K562 (cell line): Measurements from ENCODE around the gene EML3. TPM values are rescaled to one million over a fixed set of nuclear protein-coding genes. Genes with fewer than 3 reads are reported as not detected.

Experiments
- CBFA2T3 ChIP-seq: fragments of 450-650 bp; IDR thresholded peaks from 2 replicates; pipeline ENCODE4 v1.6.1; 2017
- CBX5 ChIP-seq: IDR thresholded peaks from 2 replicates; pipeline ENCODE4 v1.6.1; 2014; ENCODE audit warnings: low read depth, borderline replicate concordance
- CCAR2 ChIP-seq: fragments of 200-400 bp; formaldehyde crosslinking; IDR thresholded peaks from 2 replicates; pipeline ENCODE4 v1.6.1; 2017; ENCODE audit warnings: mild to moderate bottlenecking, low read depth, low read length
- CHCHD3 ChIP-seq: fragments of 250-450 bp; sonication (Bioruptor Pico); IDR thresholded peaks from 2 replicates; pipeline ENCODE4 v2.1.2; 2022; ENCODE audit warnings: mild to moderate bottlenecking
- CHD2 ChIP-seq: IDR thresholded peaks from 2 replicates; pipeline ENCODE4 v1.6.1; 2011; ENCODE audit warnings: low read depth, low read length
- CREBBP ChIP-seq: IDR thresholded peaks from one replicate; pipeline ENCODE4 v1.6.1; 2012; ENCODE audit warnings: low read depth, mild to moderate bottlenecking, control low read depth, inconsistent platforms, low read length
- ETV5 ChIP-seq: sonication (generic); formaldehyde crosslinking; IDR thresholded peaks from 2 replicates; pipeline ENCODE4 v1.4.0; 2020; ENCODE audit warnings: low read depth, mild to moderate bottlenecking, missing genetic modification reagents
- EZH2 ChIP-seq: IDR thresholded peaks from 2 replicates; pipeline ENCODE4 v1.6.1; 2012; ENCODE audit warnings: low read depth, mild to moderate bottlenecking, inconsistent platforms, low read length, borderline replicate concordance
- FOXJ3 ChIP-seq: sonication (generic); formaldehyde crosslinking; IDR thresholded peaks from 2 replicates; pipeline ENCODE4 v1.4.0; 2020; ENCODE audit warnings: mild to moderate bottlenecking, missing genetic modification reagents
- FOXK1 ChIP-seq: sonication (generic); formaldehyde crosslinking; IDR thresholded peaks from 2 replicates; pipeline ENCODE4 v1.8.0; 2022; ENCODE audit warnings: missing genetic modification reagents, mild to moderate bottlenecking, borderline replicate concordance
- GABPB1 ChIP-seq: sonication (generic); formaldehyde crosslinking; IDR thresholded peaks from 2 replicates; pipeline ENCODE4 v1.8.0; 2022; ENCODE audit warnings: mild to moderate bottlenecking, missing genetic modification reagents
- ILK ChIP-seq: fragments of 450-650 bp; IDR thresholded peaks from 2 replicates; pipeline ENCODE4 v1.6.1; 2016; ENCODE audit warnings: missing genetic modification characterization, low read depth, mild to moderate bottlenecking, missing compliant biosample characterization, moderate library complexity, borderline replicate concordance
- KHSRP ChIP-seq: fragments of 450-650 bp; IDR thresholded peaks from 2 replicates; pipeline ENCODE4 v1.6.1; 2017
- L3MBTL2 ChIP-seq: fragments of 450-650 bp; IDR thresholded peaks from 2 replicates; pipeline ENCODE4 v1.6.1; 2016; ENCODE audit warnings: mild to moderate bottlenecking, moderate library complexity
- MNT ChIP-seq, 2 experiments: fragments of 450-650 bp; conservative IDR thresholded peaks; 2 replicates each; pipeline ENCODE4 v1.6.1; 2017; ENCODE audit warnings: mild to moderate bottlenecking in 2 of 2, moderate library complexity in 2 of 2
- NBN ChIP-seq: fragments of 450-650 bp; IDR thresholded peaks from 2 replicates; pipeline ENCODE4 v1.6.1; 2016; ENCODE audit warnings: low read depth, mild to moderate bottlenecking
- SIN3A ChIP-seq, 2 experiments: fragments of 150-350 bp in 1 of 2; IDR thresholded peaks; 2 replicates each; pipeline ENCODE4 v1.6.1; 2011 to 2016; ENCODE audit warnings: borderline replicate concordance in 2 of 2, low read depth in 2 of 2, low read length in 2 of 2, mild to moderate bottlenecking in 2 of 2, moderate library complexity in 2 of 2; ENCODE audit not compliant: control insufficient read depth in 1 of 2
- SMARCA4 ChIP-seq: fragments of 450-650 bp; IDR thresholded peaks from 2 replicates; pipeline ENCODE4 v1.6.1; 2016
- SUPT5H ChIP-seq: fragments of 450-650 bp; IDR thresholded peaks from 2 replicates; pipeline ENCODE4 v1.6.1; 2016
- ZKSCAN8 ChIP-seq: fragments of 200-800 bp; sonication (Bioruptor generic); IDR thresholded peaks from 2 replicates; pipeline ENCODE4 v1.6.1; 2016; ENCODE audit warnings: missing genetic modification characterization, missing compliant biosample characterization
- ZNF263 ChIP-seq: sonication (generic); formaldehyde crosslinking; IDR thresholded peaks from 2 replicates; pipeline ENCODE4 v1.8.0; 2022; ENCODE audit warnings: mild to moderate bottlenecking, missing genetic modification reagents, borderline replicate concordance
- ZNF699 ChIP-seq: fragments of 250-450 bp; sonication (Bioruptor Pico); IDR thresholded peaks from 2 replicates; pipeline ENCODE4 v1.8.0; 2021; ENCODE audit warnings: mild to moderate bottlenecking, moderate library complexity; ENCODE audit not compliant: insufficient replicate concordance
- polyA plus RNA-seq, 8 experiments: library from polyadenylated mRNA; depleted of rRNA in 4 of 8; stranded (reverse) in 5 of 8; unstranded in 3 of 8; fragments of >200 nt; fragmentation: Nextera tagmentation in 2 of 8; fragmentation: Illumina TruSeq in 1 of 8; extraction: Ambion mirVana in 2 of 8; extraction: Trizol in 1 of 8; gene quantifications; 2 replicates each; pipeline versions ENCODE4 v1.2.1 to v1.2.3, GENCODE V29; 2011 to 2014; ENCODE audit warnings: inconsistent platforms in 1 of 8, missing spikeins in 1 of 8
- total RNA-seq, 7 experiments: library from RNA; depleted of rRNA in 6 of 7; stranded (reverse); fragments of >200 nt in 6 of 7; fragmentation: Illumina TruSeq in 2 of 7; extraction: Trizol in 2 of 7; gene quantifications; 2 replicates each; pipeline versions ENCODE4 v1.2.1 to v1.2.3, GENCODE V29; 2011 to 2021; ENCODE audit warnings: low replicate concordance in 1 of 7
- TF ChIP-seq, protein P1 (sequence below): IDR thresholded peaks from 2 replicates; pipeline ENCODE4 v1.6.1; 2014; ENCODE audit warnings: antibody characterized with exemption
- TF ChIP-seq, protein P2 (sequence below), 2 experiments: fragments of 150-350 bp in 1 of 2; IDR thresholded peaks; 2 replicates each; pipeline ENCODE4 v1.6.1; 2012 to 2016; ENCODE audit warnings: low read depth in 2 of 2, low read length in 2 of 2, mild to moderate bottlenecking in 1 of 2, moderate library complexity in 1 of 2

The EML3 gene
- total and polyA plus RNA-seq, 9 of the 15 experiments (the other 6 are each of a cell fraction or from before 2014, with no cell fraction given) = 0.32 to 90.5 (median 26.4) TPM

DNA sequence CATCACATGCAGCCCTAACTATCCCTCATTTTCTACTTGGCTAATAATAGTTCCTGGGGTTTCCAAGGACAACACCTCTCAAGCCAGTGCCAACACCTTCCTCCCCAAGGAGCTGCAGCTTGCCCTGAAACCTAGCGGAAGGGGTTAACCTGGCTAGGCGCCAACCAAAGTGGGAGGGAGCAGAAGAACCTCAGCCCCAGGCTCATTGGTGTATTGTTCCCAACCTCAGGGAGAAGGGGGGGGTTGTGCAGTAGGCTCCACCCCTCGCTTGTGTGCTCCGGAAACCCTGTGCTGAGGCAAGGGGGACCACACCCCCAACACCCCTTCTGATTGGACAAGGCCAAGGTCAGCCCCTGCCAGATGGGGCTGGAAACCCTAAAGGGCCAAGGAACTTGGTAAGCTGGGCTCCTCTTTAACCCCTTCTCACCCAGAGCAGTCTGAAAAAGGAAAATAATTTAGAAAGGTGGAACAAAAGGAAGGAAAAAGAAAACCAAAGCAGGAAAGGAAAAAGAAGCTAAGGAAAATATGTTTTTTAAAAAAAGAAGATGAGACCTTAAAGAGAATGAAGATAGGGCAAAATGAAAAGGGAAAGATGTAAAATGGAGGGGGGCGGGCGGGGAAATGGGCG, 13.4 kb downstream of the EML3 start (continued):
- no peak for TF ChIP-seq EZH2
- no peak for TF ChIP-seq ZNF263 (CRISPR knock-in tag)
- TF ChIP-seq ILK = no peak
- TF ChIP-seq CBFA2T3 = peak; percentile 14; the same call in 1 of the 2 replicates
- no peak for TF ChIP-seq FOXJ3 (CRISPR knock-in tag)
- no peak for TF ChIP-seq ZNF699 (CRISPR knock-in tag)
- TF ChIP-seq CBX5 = no peak
- 0 out of 4 replicates have a peak, but pooled peaks of 1 of the 2 experiments have one; percentile 62 for TF ChIP-seq SIN3A (IDR thresholded peaks at IDR 0.05; ENCODE audit: borderline replicate concordance in 2 of 2, control insufficient read depth in 1 of 2, low read depth in 2 of 2, low read length in 2 of 2)
- no peak for TF ChIP-seq CCAR2
- no peak for TF ChIP-seq CREBBP
- no peak for TF ChIP-seq CHCHD3 (CRISPR knock-in tag)
- peak; percentile 81; the same call in 1 of the 2 replicates for TF ChIP-seq NBN
- TF ChIP-seq KHSRP = no peak
- 0 out of 2 replicates have a peak, but pooled peaks have one; percentile 37 for TF ChIP-seq GABPB1 (CRISPR knock-in tag)
- no peak for TF ChIP-seq ZKSCAN8 (CRISPR knock-in tag)
- no peak for TF ChIP-seq FOXK1 (CRISPR knock-in tag)
- TF ChIP-seq ETV5 (CRISPR knock-in tag) = no peak; the same call in 1 of the 2 replicates
- no peak for TF ChIP-seq SUPT5H
- TF ChIP-seq, protein P1, sequence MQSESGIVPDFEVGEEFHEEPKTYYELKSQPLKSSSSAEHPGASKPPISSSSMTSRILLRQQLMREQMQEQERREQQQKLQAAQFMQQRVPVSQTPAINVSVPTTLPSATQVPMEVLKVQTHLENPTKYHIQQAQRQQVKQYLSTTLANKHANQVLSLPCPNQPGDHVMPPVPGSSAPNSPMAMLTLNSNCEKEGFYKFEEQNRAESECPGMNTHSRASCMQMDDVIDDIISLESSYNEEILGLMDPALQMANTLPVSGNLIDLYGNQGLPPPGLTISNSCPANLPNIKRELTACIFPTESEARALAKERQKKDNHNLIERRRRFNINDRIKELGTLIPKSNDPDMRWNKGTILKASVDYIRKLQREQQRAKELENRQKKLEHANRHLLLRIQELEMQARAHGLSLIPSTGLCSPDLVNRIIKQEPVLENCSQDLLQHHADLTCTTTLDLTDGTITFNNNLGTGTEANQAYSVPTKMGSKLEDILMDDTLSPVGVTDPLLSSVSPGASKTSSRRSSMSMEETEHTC = no peak
- TF ChIP-seq L3MBTL2 = peak; percentile 49
- TF ChIP-seq, protein P2, sequence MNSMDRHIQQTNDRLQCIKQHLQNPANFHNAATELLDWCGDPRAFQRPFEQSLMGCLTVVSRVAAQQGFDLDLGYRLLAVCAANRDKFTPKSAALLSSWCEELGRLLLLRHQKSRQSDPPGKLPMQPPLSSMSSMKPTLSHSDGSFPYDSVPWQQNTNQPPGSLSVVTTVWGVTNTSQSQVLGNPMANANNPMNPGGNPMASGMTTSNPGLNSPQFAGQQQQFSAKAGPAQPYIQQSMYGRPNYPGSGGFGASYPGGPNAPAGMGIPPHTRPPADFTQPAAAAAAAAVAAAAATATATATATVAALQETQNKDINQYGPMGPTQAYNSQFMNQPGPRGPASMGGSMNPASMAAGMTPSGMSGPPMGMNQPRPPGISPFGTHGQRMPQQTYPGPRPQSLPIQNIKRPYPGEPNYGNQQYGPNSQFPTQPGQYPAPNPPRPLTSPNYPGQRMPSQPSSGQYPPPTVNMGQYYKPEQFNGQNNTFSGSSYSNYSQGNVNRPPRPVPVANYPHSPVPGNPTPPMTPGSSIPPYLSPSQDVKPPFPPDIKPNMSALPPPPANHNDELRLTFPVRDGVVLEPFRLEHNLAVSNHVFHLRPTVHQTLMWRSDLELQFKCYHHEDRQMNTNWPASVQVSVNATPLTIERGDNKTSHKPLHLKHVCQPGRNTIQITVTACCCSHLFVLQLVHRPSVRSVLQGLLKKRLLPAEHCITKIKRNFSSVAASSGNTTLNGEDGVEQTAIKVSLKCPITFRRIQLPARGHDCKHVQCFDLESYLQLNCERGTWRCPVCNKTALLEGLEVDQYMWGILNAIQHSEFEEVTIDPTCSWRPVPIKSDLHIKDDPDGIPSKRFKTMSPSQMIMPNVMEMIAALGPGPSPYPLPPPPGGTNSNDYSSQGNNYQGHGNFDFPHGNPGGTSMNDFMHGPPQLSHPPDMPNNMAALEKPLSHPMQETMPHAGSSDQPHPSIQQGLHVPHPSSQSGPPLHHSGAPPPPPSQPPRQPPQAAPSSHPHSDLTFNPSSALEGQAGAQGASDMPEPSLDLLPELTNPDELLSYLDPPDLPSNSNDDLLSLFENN (IDR thresholded peaks at IDR 0.05; ENCODE audit: low read depth in 2 of 2, low read length in 2 of 2) = no peak
- TF ChIP-seq CHD2 = peak; percentile 45; the same call in 1 of the 2 replicates
- peak; percentile 68; a peak in 3 of 4 replicates for TF ChIP-seq MNT (conservative IDR thresholded peaks at IDR 0.05)
- TF ChIP-seq SMARCA4 = 0 out of 2 replicates have a peak, but pooled peaks have one; percentile 11
